Stimulated activated CD4-positive, alpha-beta T cell treated with anti-CD3 and anti-CD28 coated beads, Interleukin-1b, Interleukin-23, amount 100 ng/mL, for 1 hour (primary cell): ENCODE results near the gene MOV10L1.
A peak's percentile ranks its signal among the peaks of the same experiment; 100 is the strongest.

Source experiments
- DNase-seq, 2 donors: peaks; one replicate each; pipeline ENCODE4 v3.0.0-alpha.2; 2020; ENCODE audit warnings: low read depth in 2 of 2

MOV10L1 gene

DNA sequence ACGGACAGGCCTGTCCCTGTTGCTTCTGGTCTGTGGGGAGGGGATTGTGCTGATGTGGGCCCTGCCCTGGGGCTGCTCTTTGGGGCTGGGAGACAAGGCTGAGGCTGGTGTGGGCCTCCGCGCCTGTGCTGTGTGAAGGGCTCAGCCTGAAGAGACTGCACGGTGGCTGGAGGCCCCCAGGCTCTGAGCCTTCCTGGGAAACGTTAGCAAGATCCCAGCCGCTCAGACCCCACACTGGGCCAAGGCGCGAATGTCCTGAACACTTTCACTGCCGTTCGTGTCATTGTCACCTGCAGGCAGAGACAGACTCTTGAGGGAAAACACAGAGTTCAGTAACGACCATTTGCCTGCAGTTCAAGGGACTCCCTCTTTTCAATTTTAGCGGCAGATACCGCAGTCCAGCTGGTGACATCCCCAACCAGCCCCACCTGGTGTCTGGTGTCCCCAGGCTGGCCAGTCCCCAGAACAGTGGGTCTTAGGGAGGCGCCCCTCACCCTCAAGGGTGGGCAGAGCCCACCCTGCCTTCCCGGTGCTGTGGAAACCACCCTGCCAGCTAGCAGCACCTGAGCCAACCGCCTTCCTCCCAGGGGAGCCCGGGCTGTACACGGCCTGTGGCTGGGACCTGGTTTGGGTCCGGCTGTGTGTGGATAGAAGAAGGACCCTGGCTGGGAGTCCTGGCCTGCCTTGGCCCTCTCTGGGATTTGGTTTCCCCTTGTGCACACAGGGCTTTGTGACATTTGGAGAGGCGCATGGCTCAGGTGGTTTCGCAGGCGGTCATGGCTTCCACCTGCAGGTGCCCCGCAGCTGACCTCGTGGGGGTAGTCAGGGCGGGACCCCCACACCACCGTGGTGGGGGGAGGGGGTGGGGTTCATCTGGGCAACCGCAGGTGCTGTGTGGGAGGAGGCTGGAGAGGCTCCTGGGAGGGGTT is 86.4 kb downstream of the MOV10L1 start:
- DNase-seq = no peak

DNA sequence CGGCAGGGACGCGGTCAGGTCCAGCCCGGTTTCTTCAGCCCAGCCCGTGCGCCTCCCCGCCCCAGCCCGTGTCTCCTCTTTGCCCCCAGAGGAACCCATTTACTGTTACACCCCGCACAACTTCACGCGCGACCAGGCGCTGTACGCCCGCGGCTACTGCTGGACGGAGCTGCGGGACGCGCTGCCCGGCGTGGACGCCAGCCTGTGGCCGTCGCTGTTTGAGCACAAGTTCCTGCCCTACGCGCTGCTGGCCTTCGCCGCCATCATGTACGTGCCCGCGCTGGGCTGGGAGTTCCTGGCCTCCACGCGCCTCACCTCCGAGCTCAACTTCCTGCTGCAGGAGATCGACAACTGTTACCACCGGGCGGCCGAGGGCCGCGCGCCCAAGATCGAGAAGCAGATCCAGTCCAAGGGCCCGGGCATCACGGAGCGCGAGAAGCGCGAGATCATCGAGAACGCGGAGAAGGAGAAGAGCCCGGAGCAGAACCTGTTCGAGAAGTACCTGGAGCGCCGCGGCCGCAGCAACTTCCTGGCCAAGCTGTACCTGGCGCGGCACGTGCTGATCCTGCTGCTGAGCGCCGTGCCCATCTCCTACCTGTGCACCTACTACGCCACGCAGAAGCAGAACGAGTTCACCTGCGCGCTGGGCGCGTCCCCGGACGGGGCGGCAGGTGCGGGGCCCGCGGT is 87.2 kb downstream of the MOV10L1 start:
- no peak for DNase-seq

DNA sequence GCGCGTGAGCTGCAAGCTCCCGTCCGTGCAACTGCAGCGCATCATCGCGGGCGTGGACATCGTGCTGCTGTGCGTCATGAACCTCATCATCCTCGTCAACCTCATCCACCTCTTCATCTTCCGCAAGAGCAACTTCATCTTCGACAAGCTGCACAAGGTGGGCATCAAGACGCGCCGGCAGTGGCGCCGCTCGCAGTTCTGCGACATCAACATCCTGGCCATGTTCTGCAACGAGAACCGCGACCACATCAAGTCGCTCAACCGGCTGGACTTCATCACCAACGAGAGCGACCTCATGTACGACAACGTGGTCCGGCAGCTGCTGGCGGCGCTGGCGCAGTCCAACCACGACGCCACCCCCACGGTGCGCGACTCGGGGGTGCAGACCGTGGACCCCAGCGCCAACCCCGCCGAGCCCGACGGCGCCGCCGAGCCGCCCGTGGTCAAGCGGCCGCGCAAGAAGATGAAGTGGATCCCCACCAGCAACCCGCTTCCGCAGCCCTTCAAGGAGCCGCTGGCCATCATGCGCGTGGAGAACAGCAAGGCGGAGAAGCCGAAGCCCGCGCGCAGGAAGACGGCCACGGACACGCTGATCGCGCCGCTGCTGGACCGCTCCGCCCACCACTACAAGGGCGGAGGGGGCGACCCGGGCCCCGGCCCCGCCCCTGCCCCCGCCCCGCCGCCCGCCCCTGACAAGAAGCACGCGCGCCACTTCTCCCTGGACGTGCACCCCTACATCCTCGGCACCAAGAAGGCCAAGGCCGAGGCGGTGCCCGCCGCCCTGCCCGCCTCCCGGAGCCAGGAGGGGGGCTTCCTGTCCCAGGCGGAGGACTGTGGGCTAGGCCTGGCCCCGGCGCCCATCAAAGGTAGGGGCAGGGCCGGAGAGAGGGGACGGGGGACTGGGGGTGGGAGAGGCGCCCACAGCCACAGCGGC is 88.0 kb downstream of the MOV10L1 start:
- no peak for DNase-seq

DNA sequence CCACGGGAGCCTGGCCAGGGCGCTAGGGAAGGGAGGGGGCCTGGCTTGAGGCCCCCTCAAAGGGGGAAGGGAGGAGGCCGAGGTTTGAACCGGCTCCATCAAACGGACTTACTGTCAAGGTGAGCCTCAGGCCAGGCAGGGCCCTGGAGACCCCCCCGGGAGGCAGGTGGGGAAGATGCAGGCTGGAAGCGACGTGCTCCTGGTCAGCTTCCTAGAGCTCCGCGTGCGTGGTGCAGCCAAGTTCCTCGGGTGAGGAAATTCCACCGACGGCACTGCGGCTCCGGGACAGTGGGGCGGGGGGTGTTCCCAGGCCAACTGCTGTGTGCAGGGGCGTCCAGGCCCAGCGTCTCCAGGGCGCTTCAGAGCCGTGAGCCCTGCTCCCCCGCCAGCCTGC is 88.7 kb downstream of the MOV10L1 start:
- no peak for DNase-seq

DNA sequence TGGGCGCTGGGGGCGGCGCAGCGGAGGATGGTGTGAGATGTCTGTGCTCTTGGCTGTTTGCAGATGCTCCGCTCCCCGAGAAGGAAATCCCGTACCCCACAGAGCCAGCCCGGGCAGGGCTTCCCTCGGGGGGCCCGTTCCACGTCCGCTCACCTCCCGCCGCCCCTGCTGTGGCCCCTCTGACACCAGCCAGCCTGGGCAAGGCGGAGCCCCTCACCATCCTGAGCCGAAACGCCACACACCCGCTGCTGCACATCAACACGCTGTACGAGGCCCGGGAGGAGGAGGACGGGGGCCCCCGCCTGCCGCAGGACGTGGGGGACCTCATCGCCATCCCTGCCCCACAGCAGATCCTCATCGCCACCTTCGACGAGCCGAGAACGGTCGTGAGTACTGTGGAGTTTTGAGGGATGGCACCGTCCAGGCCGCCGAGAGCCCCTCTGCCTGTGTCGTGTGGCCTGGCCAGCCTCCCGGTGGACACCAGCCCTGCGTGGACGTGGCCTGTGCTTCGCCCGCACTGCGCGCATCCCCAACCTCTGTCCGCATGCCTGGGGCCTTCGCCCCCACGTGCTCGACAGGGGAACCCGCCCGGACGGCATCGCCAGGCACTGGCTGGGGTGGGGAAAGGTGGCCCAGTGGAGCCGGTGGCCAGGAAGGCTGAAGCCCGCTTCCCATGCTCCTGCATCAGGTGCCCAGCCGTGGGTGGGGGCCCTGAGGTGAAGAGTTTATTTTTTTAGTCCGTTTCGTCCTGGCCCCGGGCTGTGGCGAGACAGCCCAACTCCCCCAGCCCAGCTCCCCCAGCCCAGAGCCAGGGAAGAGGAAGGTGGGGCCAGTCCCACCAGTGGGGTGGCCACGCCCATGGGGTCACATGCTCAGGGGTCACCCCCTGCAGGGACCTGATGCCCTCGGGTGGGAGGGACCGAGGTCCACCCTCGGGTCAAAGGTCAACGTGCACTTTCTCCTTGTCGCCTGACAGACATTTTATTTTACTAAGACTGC is 89.4 kb downstream of the MOV10L1 start:
- no peak for DNase-seq

DNA sequence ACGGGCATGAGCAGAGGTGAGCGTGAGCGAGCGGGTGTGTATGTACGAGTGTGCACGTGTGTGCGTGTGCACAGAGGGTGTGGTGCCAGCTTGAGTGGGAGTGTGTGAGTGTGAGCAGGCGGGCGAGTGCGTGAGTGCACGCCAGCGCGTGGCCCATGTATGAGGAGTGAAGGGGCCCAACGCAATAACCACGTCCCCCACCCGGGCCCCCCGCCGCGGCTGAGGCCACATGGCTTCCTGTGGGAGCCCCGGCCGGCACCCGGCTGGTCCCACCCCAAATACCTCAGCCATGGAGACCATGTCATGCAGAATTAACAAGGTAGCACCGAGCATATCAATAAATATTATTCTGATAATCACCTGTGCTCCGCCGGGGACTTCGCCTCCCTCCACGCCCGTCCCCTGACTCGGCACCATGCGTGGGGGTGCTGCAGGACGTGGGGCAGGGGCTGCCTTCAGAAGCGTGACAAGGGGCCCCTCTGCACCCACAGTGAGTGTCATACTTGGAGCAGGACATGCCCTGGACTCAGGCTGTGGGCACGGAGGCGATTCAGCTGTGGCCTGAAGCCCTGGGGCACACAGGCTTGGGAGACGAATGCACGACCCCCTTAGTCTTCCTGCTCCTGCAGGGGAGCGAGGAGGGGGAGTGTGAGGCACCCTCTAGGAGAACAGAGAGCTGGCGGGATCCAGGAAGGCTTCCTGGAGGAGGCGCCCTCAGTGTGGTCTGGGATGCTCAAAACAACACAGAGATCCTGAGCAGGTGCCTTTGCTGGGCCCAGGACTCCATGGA is 90.3 kb downstream of the MOV10L1 start:
- no peak for DNase-seq

DNA sequence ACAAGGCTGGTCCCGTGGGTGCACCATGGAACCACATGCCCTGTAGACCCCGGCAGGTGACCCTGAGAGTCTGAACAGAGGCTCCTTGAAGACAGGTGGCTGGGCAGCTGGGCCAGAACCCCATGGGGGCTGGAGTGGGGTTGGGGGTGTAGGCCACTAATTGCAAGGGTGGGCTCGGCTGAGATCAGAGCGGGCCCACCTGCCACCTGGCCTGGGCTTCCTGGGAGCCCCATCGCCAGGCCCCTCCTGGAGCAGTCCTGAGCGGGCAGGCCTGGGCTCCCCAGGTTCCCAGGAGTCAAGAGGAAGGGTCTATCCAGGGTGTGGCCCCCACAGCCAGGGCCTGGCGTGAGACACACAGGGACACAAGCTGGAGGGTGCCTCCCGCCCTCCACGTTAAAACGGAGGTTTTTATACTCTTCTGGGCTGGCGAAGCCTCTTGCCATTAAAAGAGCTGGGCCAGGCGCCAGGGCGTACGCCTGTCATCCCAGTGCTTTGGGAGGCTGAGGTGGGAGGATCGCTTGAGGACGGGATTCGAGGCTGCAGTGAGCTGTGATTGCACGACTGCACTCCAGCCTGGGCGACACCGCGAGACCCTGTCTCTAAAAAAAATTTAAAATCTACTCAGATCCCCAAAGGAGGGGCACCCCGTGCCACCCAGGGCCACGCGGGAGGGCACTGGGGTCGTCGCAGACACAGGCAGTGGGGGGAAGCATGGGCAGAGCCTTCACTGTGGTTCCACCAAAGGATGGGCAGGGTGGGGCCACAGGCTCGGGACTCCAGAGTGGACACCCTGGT is 91.1 kb downstream of the MOV10L1 start:
- no peak for DNase-seq

DNA sequence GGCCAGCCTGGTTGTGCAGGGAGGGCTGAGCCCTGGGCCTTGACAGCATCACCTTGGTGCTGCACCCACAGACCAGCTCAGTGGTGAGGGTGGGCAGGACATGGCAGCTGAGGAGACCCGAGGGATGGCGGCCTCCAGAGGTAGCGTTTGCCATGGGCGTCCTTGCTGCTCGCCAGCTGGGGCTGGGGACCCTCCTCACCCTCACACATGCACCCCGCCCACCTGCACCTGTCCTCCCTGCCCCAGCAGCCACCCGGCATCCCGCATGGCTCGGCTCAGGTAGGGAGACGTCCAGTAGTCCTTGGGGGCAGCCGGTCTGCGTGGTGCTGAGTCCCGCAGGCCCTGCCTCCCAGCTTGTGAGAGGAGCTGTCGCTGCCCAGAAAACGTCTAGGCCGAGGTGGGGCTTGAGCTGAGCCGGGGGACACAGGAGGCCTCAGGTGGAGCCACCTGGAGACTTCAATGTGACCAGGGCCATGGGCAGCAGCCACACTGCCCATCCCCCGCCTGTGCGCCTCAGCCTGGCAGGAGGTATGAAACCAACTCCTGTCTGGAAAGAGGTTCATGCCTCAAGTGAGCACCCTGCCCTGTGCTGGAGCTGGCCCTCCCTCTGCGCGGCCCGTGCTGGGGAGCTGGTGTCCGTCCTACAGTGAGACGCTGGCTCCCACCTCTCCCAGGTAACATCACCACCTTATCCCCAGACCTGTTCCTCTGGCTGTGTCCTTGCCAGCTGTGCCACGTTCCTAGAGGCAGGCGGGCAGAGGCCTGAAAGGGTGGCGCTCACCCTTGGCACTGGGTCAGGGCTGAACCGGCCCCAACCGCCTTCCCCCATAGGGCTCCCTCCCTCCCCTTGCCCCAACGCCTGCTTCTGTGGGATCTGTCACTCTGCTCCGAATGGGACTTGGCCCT is 92.6 kb downstream of the MOV10L1 start:
- DNase-seq = no peak

DNA sequence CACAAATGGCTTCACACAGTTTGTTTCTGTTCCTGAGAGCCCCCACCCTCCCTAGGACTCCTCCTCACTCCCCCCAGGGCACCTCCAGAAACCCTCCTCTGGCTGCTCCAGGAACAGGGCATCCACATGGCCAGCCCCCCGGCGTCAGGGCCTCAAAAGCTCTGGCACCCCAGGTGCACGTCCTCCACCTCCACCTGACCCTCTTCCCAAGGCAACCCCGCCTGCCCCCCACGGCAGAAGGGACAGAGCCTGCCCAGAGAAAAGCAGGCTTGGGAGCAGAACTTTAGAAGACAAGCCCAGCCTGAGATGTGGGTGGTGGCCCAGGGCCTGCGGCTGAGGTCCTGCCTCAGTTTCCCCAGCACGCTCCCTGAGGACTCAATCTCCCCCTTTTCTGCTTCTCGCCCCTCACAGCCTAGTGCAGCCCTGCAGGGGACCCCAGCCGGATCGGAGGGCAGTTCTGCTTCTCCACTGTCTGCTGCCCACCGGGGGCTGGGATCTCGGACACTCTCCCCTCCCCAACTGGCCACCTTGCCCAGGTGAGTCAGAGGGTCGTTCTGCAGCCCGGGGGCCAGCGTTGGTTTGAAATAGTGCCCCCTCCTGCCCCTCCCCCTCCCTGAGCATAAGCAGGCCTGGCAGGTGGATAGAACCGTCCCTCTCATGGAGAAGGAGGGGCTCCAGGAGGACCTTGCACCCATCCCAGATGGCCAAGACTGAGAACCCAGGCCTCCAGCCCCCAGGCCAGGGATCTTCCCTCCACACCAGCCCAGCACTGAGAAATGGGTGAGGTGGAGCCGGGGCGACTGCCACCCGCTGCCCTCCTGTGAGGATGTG is 93.5 kb downstream of the MOV10L1 start:
- no peak for DNase-seq

DNA sequence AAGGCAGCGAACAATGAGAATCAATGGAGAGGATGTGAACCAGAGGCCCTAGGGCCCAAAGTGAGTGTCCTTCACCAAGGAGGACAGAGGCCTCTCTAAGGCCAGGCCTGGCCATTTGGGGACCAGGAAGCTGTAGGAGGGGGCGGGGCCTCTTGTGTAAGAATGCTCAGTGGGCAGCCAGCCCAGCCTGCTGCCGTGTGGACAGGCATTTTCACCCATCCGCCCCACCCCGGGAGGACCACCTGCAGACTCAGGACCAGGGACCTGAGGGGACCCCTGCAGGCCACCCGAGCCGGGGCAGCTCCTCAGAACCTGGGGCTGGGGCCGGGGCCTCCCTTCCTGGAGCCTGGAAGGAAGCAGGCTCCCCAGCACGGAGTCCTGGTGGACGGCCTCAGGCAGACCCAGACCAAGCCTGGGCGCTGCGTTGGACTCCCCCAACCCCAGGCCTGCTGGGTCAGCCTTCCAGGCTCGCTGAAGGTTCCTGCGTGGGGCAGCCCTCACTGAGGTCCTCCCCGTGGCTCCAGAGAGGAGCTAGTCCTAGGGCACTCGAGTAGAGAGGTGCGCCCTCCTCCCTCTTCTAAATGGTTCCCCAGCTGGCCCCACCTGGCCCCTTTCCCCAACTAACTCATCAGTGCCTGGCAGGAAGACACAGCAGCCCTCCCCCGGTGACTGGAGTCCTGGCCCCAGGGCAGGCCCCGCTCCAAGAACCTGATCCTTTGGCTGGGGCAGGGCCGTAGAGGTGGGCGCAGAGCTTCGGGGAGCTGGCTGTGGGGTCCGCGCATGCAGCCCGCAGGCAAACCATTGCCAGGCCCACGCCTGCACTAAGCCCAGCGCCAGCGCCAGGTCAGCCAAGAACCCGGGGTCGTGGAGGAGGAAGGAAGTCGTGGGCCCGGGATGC is 94.4 kb downstream of the MOV10L1 start:
- DNase-seq = no peak

DNA sequence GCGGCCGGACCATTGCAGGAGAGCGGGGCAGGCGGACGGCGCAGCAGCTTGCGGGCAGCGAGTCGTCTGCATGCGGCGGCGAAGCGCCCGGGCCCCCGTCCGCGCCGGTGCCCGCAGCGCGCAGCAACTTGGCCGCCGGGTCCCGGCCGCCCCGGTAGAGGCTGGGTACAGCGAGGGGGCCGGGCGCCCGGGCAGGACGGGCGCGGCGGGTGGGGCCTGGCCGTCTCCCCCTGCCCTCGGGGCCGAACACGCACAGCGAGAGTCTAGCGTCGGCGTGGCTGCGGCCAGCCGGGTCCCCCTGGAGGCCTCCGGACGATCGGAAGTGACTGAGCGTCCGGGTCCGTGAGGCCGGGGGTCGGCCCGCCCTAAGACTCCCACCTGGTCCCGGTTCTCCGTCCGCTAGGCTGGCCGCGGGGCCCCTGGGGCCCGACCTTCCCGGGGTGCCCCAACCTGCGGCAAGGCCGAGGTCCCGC is 95.1 kb downstream of the MOV10L1 start:
- no peak for DNase-seq

DNA sequence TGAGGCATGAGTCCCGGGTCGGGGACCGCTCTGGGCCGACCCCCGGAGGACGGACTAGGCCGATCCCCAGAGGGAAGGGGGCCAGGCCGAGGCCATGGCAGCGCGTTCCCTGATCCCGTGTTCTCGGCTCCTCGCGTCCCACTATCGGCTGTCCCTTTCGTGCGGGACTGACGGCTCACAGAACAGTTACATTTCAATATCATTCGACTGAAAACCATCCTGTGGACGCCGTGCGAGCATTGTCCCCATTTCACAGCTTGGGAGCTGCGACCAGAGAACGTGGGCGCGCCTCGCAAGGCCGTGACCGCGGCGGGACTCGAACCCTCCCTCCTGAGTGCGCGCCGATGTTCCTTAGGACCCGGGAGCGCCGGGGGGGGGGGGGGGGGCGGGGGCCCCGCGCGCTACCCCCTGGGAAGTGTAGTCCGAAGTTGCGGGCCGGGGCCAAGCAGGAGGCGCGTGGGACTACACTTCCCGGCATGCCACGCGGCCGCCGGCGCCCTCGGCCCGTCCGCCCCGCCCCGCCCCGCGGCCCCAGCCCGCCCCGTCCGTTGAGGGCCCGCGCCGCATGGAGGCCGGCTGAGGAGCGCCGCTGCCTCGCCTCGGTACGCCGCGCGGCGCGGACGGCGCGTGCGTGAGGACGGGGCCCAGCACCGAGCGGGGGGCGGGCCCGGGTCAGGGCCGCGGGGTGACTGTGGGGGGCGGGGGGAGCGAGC is 95.7 kb downstream of the MOV10L1 start, which contains the start of gene TRABD:
TSS of gene TRABD (plus strand) at position 539 of the 713 bp plus-strand sequence. CDS start 7,148 bp downstream, outside the sequence.
- peak; percentile 76 to 83 for DNase-seq

DNA sequence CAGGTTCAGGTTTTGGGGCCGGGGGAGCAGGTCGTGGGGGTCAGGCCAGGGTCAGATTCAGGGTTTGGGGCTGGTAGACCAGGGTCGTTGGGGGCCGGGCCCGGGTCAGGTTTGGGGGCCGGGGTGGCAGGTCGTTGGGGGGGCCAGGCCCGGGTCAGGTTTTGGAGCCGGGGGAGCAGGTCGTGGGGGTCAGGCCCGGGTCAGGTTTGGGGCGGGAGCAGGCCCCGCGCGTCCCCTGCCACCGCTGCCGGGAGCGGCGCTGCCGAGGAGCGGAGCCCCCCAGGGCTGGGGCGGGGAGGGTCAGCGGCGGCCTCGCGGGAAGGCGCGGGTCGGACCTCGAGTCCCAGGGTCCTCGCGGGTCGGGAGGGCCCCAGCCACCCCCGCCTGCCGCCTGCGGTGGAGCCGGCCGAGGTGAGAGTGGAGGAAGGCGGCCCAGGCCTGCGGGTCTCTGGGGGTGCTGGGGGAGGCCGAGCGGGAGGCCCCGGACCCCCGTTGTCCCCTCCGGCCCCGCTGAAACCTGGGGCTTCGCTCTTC is 96.4 kb downstream of the MOV10L1 start:
- no peak for DNase-seq

DNA sequence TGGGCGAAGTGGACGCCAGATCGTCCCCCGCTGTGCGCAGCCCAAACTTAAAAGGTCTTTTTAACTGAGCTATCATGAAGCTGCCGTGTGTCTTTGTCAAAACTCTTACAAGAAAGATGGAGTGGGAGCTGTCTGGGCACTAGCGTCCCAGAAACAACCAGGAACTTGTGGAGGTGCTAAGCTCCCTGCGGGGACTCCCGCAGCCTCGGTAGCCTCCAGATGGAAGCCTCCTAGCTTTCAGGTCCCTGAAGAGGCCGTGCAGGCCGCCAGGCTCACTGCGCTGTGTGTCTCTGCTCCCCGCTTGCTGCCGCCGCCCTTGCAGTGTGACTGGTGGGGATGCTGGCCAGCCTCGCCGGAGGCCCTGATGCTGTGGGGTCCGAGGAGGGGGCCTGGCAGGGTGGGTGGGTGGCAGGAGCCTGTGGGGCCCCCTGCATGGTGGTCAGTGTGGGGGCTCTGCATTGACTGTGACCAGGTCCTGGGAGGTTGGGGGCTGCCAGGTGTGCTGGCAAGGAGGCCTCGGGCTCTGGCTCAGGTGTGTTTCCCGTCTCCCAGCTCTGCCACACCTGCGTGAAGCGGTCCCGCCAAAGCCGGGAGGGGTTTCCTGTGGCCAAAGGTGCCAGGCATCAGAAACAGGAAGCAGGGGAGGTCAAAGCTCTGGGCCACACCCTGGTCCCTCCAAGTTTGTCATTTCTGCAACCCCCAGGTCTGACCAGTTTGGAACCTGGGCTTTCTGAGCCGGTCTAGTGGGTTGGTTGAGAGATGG is 97.1 kb downstream of the MOV10L1 start:
- DNase-seq = no peak
